Measurements from ENCODE around the gene LPP. TPM values are rescaled to one million over a fixed set of nuclear protein-coding genes. Genes with fewer than 3 reads are reported as not detected.

LPP gene
- total RNA-seq, 1 donor from 2014 or later, result 28.2 TPM

GRCh38 chr3:188834349-188834748, 680.4 kb downstream of the LPP start:
- H3K4me1 ChIP-seq (ENCODE audit: control insufficient read depth in 3 of 3, insufficient read depth in 3 of 3, low read length in 3 of 3), result peaks cover 0 to 4% (median 3%) of the 10 kb centered on the region in 3 donors
- H3K4me3 ChIP-seq (ENCODE audit: low read length in 3 of 3), result no peak overlapping the region
- H3K9ac ChIP-seq (ENCODE audit: low read depth in 1 of 3, low read length in 3 of 3), result no peak overlapping the region
- no peaks in the 10 kb centered on the region for H3K9me3 ChIP-seq (ENCODE audit: control insufficient read depth in 3 of 3, low read length in 3 of 3)
- no peak overlapping the region for H3K27ac ChIP-seq (ENCODE audit: low read depth, low read length)
- no peaks in the 10 kb centered on the region for H3K27me3 ChIP-seq (ENCODE audit: control insufficient read depth in 3 of 3, insufficient read depth in 3 of 3, low read length in 3 of 3)
- H3K36me3 ChIP-seq (ENCODE audit: control insufficient read depth in 3 of 3, insufficient read depth in 3 of 3, low read length in 3 of 3), result no peaks in the 10 kb centered on the region

DNA sequence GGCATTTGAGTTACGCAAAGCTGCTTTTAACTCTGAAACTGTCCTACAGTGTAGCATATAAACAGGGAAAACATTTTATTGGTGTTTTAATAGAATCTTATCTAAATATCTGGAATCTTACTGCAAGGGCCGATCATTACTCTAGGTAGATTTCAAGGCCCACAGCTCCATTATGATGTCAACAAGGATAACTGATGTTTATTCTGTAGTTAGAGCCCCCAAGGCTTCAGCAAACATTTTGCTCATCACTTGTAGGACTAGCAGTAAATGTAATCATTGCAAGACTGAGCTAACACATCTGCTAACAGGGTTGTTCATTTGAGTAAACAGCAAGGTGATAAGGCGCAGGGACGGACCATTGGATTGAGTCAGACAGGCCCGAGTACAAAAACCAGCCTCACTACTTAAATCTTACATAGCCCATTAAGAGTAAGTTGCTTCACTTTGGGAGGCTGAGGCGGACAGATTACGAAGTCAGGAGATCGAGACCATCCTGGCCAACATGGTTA, 685.3 kb downstream of the LPP start:
- H3K4me3 ChIP-seq (ENCODE audit: low read length in 3 of 3), result no peak overlapping the region
- no peak overlapping the region for H3K9ac ChIP-seq (ENCODE audit: low read depth in 1 of 3, low read length in 3 of 3)
- no peaks in the 10 kb centered on the region for H3K9me3 ChIP-seq (ENCODE audit: control insufficient read depth in 3 of 3, low read length in 3 of 3)
- H3K4me1 ChIP-seq (ENCODE audit: control insufficient read depth in 3 of 3, insufficient read depth in 3 of 3, low read length in 3 of 3), result no peaks in the 10 kb centered on the region
- no peaks in the 10 kb centered on the region for H3K36me3 ChIP-seq (ENCODE audit: control insufficient read depth in 3 of 3, insufficient read depth in 3 of 3, low read length in 3 of 3)
- no peaks in the 10 kb centered on the region for H3K27me3 ChIP-seq (ENCODE audit: control insufficient read depth in 3 of 3, insufficient read depth in 3 of 3, low read length in 3 of 3)
- H3K27ac ChIP-seq (ENCODE audit: low read depth, low read length), result no peak overlapping the region

- Histone ChIP-seq H3K36me3 (ENCODE audit: control insufficient read depth in 3 of 3, insufficient read depth in 3 of 3, low read length in 3 of 3) (no peaks in the 10 kb centered on the region), H3K4me3 (ENCODE audit: low read length in 3 of 3) (no peak overlapping the region), H3K27ac (ENCODE audit: low read depth, low read length) (no peak overlapping the region), H3K4me1 (ENCODE audit: control insufficient read depth in 3 of 3, insufficient read depth in 3 of 3, low read length in 3 of 3) (no peaks in the 10 kb centered on the region), H3K9me3 (ENCODE audit: control insufficient read depth in 3 of 3, low read length in 3 of 3) (no peaks in the 10 kb centered on the region), H3K9ac (ENCODE audit: low read depth in 1 of 3, low read length in 3 of 3) (no peak overlapping the region), H3K27me3 (ENCODE audit: control insufficient read depth in 3 of 3, insufficient read depth in 3 of 3, low read length in 3 of 3) (no peaks in the 10 kb centered on the region)
Observed at GRCh38 chr3:188840290-188840689, 686.3 kb downstream of the LPP start.

- Histone ChIP-seq H3K27me3 (ENCODE audit: control insufficient read depth in 3 of 3, insufficient read depth in 3 of 3, low read length in 3 of 3) (no peaks in the 10 kb centered on the region), H3K27ac (ENCODE audit: low read depth, low read length) (no peak overlapping the region)
Observed at GRCh38 chr3:188841906-188842305, 687.9 kb downstream of the LPP start.

DNA sequence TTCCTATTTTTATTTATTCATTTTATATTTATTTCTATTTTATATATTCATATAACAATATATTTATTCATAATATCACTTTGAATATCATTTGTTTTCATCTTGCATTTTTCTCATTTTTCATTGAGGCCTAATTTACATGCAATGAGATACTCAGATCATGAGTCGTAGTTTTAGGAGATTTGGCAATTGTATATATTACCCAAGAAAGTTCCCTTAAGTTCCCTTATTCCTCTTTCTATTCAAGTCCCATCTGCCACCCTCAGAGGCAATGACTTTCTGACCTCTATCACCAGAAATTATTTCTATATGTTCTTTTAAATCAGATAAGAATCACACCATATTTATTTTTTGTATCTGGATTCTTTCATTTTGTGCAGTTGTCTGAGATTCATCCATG, 688.7 kb downstream of the LPP start:
- Histone ChIP-seq H3K9me3 (ENCODE audit: control insufficient read depth in 3 of 3, low read length in 3 of 3) (no peaks in the 10 kb centered on the region), H3K27me3 (ENCODE audit: control insufficient read depth in 3 of 3, insufficient read depth in 3 of 3, low read length in 3 of 3) (no peaks in the 10 kb centered on the region), H3K36me3 (ENCODE audit: control insufficient read depth in 3 of 3, insufficient read depth in 3 of 3, low read length in 3 of 3) (no peaks in the 10 kb centered on the region), H3K27ac (ENCODE audit: low read depth, low read length) (no peak overlapping the region), H3K9ac (ENCODE audit: low read depth in 1 of 3, low read length in 3 of 3) (no peak overlapping the region), H3K4me3 (ENCODE audit: low read length in 3 of 3) (no peak overlapping the region), H3K4me1 (ENCODE audit: control insufficient read depth in 3 of 3, insufficient read depth in 3 of 3, low read length in 3 of 3) (no peaks in the 10 kb centered on the region)

More at GRCh38 chr3:188841906-188842305, 687.9 kb downstream of the LPP start:
- H3K4me3 ChIP-seq (ENCODE audit: low read length in 3 of 3), result no peak overlapping the region
- H3K9me3 ChIP-seq (ENCODE audit: control insufficient read depth in 3 of 3, low read length in 3 of 3), result no peaks in the 10 kb centered on the region
- no peaks in the 10 kb centered on the region for H3K36me3 ChIP-seq (ENCODE audit: control insufficient read depth in 3 of 3, insufficient read depth in 3 of 3, low read length in 3 of 3)
- no peak overlapping the region for H3K9ac ChIP-seq (ENCODE audit: low read depth in 1 of 3, low read length in 3 of 3)
- H3K4me1 ChIP-seq (ENCODE audit: control insufficient read depth in 3 of 3, insufficient read depth in 3 of 3, low read length in 3 of 3), result no peaks in the 10 kb centered on the region

- H3K27ac ChIP-seq (ENCODE audit: low read depth, low read length), result no peak overlapping the region
- H3K4me1 ChIP-seq (ENCODE audit: control insufficient read depth in 3 of 3, insufficient read depth in 3 of 3, low read length in 3 of 3), result no peaks in the 10 kb centered on the region
- no peaks in the 10 kb centered on the region for H3K36me3 ChIP-seq (ENCODE audit: control insufficient read depth in 3 of 3, insufficient read depth in 3 of 3, low read length in 3 of 3)
- H3K27me3 ChIP-seq (ENCODE audit: control insufficient read depth in 3 of 3, insufficient read depth in 3 of 3, low read length in 3 of 3), result no peaks in the 10 kb centered on the region
- H3K9ac ChIP-seq (ENCODE audit: low read depth in 1 of 3, low read length in 3 of 3), result no peak overlapping the region
- H3K4me3 ChIP-seq (ENCODE audit: low read length in 3 of 3), result no peak overlapping the region
- no peaks in the 10 kb centered on the region for H3K9me3 ChIP-seq (ENCODE audit: control insufficient read depth in 3 of 3, low read length in 3 of 3)
Observed at GRCh38 chr3:188844096-188844495, 690.1 kb downstream of the LPP start.

- Histone ChIP-seq H3K27me3 (ENCODE audit: control insufficient read depth in 3 of 3, insufficient read depth in 3 of 3, low read length in 3 of 3) (no peaks in the 10 kb centered on the region), H3K9me3 (ENCODE audit: control insufficient read depth in 3 of 3, low read length in 3 of 3) (no peaks in the 10 kb centered on the region), H3K9ac (ENCODE audit: low read depth in 1 of 3, low read length in 3 of 3) (no peak overlapping the region), H3K4me1 (ENCODE audit: control insufficient read depth in 3 of 3, insufficient read depth in 3 of 3, low read length in 3 of 3) (no peaks in the 10 kb centered on the region), H3K4me3 (ENCODE audit: low read length in 3 of 3) (no peak overlapping the region), H3K27ac (ENCODE audit: low read depth, low read length) (no peak overlapping the region), H3K36me3 (ENCODE audit: control insufficient read depth in 3 of 3, insufficient read depth in 3 of 3, low read length in 3 of 3) (no peaks in the 10 kb centered on the region)
Observed at GRCh38 chr3:188845514-188845913, 691.6 kb downstream of the LPP start.

DNA sequence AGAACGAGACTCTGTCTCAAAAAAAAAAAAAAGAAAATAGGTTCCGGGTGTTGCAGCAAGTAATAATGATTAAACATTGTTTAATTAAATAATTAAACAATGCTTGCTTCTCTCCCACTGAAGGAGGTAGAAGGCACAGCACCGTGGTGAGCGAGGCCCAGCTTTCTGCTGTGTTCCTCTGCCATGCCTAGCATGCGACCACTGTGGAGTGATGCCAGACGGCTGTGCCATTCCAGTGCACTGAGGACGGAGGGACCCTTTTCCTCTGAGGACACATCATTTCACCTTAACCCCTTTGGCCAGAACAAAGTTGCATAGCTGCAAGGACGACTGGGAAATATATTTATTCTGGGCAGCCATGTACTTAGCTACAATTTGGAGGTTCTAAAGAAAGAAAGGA, 695.0 kb downstream of the LPP start:
- Histone ChIP-seq H3K9me3 (ENCODE audit: control insufficient read depth in 3 of 3, low read length in 3 of 3) (no peaks in the 10 kb centered on the region), H3K4me1 (ENCODE audit: control insufficient read depth in 3 of 3, insufficient read depth in 3 of 3, low read length in 3 of 3) (peaks cover 0 to under 1% (median 0%) of the 10 kb centered on the region in 3 donors), H3K27me3 (ENCODE audit: control insufficient read depth in 3 of 3, insufficient read depth in 3 of 3, low read length in 3 of 3) (no peaks in the 10 kb centered on the region), H3K36me3 (ENCODE audit: control insufficient read depth in 3 of 3, insufficient read depth in 3 of 3, low read length in 3 of 3) (no peaks in the 10 kb centered on the region), H3K27ac (ENCODE audit: low read depth, low read length) (no peak overlapping the region), H3K9ac (ENCODE audit: low read depth in 1 of 3, low read length in 3 of 3) (no peak overlapping the region), H3K4me3 (ENCODE audit: low read length in 3 of 3) (no peak overlapping the region)

- Histone ChIP-seq H3K36me3 (ENCODE audit: control insufficient read depth in 3 of 3, insufficient read depth in 3 of 3, low read length in 3 of 3) (no peaks in the 10 kb centered on the region), H3K9me3 (ENCODE audit: control insufficient read depth in 3 of 3, low read length in 3 of 3) (no peaks in the 10 kb centered on the region), H3K9ac (ENCODE audit: low read depth in 1 of 3, low read length in 3 of 3) (no peak overlapping the region), H3K27ac (ENCODE audit: low read depth, low read length) (peak overlapping the region; percentile 19), H3K27me3 (ENCODE audit: control insufficient read depth in 3 of 3, insufficient read depth in 3 of 3, low read length in 3 of 3) (no peaks in the 10 kb centered on the region), H3K4me1 (ENCODE audit: control insufficient read depth in 3 of 3, insufficient read depth in 3 of 3, low read length in 3 of 3) (peaks cover 7 to 9% (median 8%) of the 10 kb centered on the region in 3 donors), H3K4me3 (ENCODE audit: low read length in 3 of 3) (no peak overlapping the region)
Observed at GRCh38 chr3:188853856-188854771, 700.2 kb downstream of the LPP start.

DNA sequence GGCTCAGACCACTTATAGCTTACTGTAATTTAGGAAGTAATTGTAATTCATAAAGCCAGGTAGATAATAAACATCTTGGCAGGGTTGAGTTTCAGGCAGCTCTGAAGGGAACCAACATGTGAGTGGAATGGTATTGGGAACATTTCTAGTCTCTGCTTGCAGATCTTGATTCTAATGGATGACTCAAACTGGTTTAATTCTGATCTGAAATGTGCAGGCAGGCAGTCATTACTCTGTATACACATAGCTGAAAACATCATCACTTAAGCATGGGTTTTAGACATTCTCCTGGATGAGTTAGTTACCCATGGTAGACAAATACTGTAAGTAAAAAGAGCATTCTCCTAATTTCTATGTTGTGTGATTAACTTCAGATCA, 700.8 kb downstream of the LPP start:
- no peaks in the 10 kb centered on the region for H3K36me3 ChIP-seq (ENCODE audit: control insufficient read depth in 3 of 3, insufficient read depth in 3 of 3, low read length in 3 of 3)

More for the DNA sequence above, 700.8 kb downstream of the LPP start:
- Histone ChIP-seq H3K9ac (ENCODE audit: low read depth in 1 of 3, low read length in 3 of 3) (no peak overlapping the region), H3K27ac (ENCODE audit: low read depth, low read length) (peak overlapping the region; percentile 19), H3K9me3 (ENCODE audit: control insufficient read depth in 3 of 3, low read length in 3 of 3) (no peaks in the 10 kb centered on the region), H3K27me3 (ENCODE audit: control insufficient read depth in 3 of 3, insufficient read depth in 3 of 3, low read length in 3 of 3) (no peaks in the 10 kb centered on the region), H3K4me1 (ENCODE audit: control insufficient read depth in 3 of 3, insufficient read depth in 3 of 3, low read length in 3 of 3) (peaks cover 7 to 9% (median 8%) of the 10 kb centered on the region in 3 donors), H3K4me3 (ENCODE audit: low read length in 3 of 3) (no peak overlapping the region)
